ENCODE data around the gene PTPRB.

DNA sequence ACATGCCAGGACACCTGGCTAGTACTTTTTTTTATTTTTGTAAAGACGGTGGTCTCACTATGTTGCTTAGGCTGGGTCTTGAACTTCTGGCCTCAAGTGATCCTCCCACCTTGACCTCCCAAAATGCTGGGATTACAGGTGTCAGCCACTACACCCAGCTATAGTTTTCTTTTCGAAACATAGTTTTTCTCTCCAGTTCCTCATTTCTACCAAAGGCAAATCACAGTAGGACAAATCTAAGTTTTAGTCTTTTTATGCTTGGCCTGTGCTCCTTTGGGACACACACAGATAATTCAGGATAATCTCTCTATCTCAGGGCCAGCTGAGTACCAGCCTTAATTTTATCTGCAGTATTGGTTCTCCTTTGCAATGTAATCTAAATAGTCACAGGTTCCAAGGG lies 170.5 kb downstream of the PTPRB start:
- TF ChIP-seq EGR1 (IDR thresholded peaks at IDR 0.05) = no peak
- TF ChIP-seq, protein P1, sequence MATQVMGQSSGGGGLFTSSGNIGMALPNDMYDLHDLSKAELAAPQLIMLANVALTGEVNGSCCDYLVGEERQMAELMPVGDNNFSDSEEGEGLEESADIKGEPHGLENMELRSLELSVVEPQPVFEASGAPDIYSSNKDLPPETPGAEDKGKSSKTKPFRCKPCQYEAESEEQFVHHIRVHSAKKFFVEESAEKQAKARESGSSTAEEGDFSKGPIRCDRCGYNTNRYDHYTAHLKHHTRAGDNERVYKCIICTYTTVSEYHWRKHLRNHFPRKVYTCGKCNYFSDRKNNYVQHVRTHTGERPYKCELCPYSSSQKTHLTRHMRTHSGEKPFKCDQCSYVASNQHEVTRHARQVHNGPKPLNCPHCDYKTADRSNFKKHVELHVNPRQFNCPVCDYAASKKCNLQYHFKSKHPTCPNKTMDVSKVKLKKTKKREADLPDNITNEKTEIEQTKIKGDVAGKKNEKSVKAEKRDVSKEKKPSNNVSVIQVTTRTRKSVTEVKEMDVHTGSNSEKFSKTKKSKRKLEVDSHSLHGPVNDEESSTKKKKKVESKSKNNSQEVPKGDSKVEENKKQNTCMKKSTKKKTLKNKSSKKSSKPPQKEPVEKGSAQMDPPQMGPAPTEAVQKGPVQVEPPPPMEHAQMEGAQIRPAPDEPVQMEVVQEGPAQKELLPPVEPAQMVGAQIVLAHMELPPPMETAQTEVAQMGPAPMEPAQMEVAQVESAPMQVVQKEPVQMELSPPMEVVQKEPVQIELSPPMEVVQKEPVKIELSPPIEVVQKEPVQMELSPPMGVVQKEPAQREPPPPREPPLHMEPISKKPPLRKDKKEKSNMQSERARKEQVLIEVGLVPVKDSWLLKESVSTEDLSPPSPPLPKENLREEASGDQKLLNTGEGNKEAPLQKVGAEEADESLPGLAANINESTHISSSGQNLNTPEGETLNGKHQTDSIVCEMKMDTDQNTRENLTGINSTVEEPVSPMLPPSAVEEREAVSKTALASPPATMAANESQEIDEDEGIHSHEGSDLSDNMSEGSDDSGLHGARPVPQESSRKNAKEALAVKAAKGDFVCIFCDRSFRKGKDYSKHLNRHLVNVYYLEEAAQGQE (IDR thresholded peaks at IDR 0.05; ENCODE audit: low read depth) = no peak
- no peak for TF ChIP-seq CEBPB (IDR thresholded peaks at IDR 0.05)
- no peak for TF ChIP-seq TEAD4 (IDR thresholded peaks at IDR 0.05)
- no peak for TF ChIP-seq NFIC (IDR thresholded peaks at IDR 0.05)
- TF ChIP-seq TAF1 (IDR thresholded peaks at IDR 0.05; ENCODE audit: low read depth) = no peak
- no peak for TF ChIP-seq TCF12 (IDR thresholded peaks at IDR 0.05; ENCODE audit: low read depth)
- TF ChIP-seq RAD21 (IDR thresholded peaks at IDR 0.05; ENCODE audit: low read depth) = no peak
- no peak for TF ChIP-seq EP300 (IDR thresholded peaks at IDR 0.05; ENCODE audit: borderline replicate concordance)
- TF ChIP-seq CREB1 (IDR thresholded peaks at IDR 0.05; ENCODE audit: low read depth) = no peak
- TF ChIP-seq, protein P2, sequence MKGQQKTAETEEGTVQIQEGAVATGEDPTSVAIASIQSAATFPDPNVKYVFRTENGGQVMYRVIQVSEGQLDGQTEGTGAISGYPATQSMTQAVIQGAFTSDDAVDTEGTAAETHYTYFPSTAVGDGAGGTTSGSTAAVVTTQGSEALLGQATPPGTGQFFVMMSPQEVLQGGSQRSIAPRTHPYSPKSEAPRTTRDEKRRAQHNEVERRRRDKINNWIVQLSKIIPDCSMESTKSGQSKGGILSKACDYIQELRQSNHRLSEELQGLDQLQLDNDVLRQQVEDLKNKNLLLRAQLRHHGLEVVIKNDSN (IDR thresholded peaks at IDR 0.05) = no peak
- TF ChIP-seq FOXM1 (IDR thresholded peaks at IDR 0.05; ENCODE audit: borderline replicate concordance, low read depth) = no peak
